ENCODE results near the gene CFAP61.
"Not testable (repeated sequence)": the region's sequence is repeated elsewhere in the genome, so short reads cannot be mapped to it uniquely, and the experiment has no call there.

The CFAP61 gene

DNA sequence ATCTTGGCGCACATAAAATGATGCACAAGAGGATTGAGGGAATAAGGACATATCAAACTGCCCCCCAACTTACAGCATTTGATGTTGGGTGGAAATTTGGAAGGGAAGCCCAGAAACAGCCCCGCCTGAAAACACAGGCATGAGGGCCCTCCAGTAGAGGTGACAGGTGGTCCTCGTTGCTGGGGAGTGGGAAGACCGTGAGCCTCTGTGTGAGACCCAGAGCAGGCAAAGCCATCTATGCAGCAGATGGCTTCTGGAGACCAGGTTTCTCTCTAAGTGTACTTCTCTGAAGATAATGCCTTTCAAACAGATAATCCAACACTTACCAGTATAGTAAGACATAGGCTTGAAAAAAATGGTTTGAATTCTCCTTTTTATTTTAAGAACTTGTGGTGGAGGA lies 183.3 kb downstream of the CFAP61 start:
- DNase-seq, result no peak

GRCh38 chr20:20237093-20237959 lies 185.0 kb downstream of the CFAP61 start:
- DNase-seq, result peak; percentile 2

GRCh38 chr20:20241976-20242375 lies 189.6 kb downstream of the CFAP61 start:
- DNase-seq, result peak; percentile 63

DNA sequence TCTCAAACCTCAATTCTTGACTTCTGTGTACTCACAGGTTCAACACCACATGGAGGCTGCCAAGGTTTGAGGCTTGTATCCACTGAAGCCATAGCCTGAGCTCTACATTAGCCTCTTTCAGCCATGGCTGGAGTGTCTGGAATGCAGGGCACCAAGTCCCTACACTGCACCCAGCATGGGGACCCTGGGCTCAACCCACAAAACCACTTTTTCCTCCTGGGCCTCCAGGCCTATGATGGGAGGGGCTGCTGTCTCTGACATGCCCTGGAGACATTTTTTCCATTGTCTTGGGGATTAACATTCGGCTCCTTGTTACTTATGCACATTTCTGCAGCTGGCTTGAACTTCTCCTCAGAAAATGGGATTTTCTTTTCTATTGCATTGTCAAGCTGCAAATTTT lies 192.1 kb downstream of the CFAP61 start:
- not testable (repeated sequence) for DNase-seq

DNA sequence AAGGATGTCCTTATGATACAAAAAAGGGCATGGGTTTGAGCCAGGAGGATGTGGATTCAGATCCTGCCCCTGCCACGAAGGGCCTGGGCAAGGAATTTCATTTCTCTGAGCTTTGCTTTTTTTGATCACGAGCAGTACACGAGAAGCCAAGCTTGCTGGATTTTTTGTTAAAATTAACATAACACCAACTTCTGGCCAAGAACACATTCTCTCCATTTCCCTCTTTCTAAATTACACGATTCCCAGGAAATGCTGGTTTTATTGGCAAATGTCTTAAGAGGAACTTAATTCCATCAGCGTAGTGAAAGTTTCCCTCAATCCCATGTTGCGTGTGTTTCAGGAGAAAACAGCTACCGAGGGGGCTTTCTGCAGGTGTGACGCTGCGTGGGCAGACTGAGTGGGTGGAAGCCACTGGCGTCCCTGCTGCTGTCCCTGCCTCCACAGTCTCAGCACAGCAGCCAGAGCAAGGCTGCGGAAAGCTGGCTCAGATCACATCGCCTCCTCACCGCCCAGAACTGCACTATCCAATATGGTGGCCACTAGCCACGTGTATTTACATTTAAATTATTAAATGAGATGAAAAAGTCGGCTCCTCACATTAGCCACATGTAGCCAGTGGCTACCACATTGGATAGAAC lies 194.8 kb downstream of the CFAP61 start:
- DNase-seq, result no peak

DNA sequence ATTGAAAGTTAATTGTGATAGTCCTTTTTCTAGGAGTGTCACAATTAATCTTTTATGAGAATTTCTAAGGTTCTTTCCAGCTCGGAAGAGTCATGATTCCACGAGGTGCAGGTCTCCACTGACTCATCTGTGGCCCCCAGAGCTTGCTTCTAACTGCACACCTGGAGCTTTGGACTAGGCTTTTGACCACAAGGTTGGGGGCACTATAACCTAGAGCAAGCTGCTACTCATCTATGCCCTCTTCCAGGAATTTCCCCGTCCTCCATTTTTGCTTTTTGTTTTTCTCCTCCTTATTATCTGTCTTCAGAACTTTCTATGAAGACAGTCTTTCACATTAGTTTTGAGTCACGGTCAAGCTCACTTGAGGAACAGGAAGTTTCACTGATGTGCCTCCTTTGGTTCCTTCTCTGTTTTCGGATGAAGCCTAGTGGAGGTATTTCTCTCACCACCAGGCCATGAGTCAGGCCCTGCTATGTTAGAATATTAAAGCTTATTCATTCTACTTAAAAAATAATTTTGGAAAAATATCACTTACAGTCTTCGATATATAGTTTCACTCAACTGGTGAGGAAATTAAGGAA lies 196.4 kb downstream of the CFAP61 start:
- DNase-seq, result no peak

GRCh38 chr20:20251317-20251716 lies 199.0 kb downstream of the CFAP61 start:
- peak; percentile 64 for DNase-seq

GRCh38 chr20:20251836-20252235 lies 199.5 kb downstream of the CFAP61 start:
- no peak for DNase-seq

DNA sequence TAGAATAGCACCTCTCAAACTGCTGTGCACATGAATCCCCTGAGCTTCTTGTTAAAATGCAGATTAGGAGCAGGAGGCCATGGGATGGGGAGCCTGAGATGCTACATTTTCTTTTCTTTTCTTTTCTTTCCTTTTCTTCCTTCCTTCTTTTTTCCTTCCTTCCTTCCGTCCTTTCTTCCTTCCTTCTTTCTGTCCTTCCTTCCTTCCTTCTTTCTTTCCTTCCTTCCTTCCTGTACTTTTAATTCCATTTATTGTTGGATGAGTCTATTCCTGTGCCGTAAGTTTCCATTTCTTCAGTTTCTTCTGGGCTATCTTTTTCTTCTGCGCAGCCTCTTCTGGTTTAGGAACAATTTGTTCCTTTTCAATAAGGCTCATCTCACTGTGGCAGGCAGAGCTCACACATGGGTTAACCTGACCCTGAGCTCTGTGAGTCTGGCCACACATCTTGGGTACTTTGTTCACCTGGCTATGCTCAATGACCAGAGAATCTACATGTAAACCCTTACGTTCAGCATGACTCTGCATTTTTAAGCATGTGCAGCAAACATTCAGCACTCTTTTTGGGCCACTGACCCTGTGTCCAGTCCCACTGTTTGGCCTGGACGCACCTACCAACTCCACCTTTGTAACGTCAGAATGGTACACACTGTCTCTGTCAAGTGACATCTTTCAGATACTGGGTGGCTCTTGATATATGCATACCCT lies 200.9 kb downstream of the CFAP61 start:
- no peak for DNase-seq

DNA sequence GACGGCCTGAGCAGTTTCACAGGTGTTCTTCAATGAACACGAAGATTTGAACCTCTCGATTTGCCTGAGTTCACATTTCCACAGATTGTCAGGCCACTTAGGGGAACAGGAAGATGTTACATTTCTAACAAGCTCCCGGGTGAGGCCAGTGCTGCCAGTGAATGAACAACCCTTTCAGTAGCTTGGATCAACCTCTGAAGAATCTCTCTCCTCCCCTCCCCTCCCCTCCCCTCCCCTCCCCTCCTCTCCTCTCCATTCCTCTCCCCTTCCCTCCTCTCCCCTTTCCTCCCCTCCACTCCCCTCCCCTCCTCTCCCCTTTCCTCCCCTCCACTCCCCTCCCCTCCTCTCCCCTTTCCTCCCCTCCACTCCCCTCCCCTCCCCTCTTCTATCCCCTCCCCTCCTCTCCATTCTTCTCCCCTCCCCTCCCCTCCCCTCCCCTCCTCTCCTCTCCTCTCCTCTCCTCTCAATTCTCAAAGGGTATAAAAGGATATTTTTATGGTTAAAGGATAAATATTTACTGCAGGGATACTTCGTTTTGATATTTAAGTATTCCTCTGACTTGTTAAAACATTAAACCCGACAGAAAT lies 201.5 kb downstream of the CFAP61 start:
- no peak for DNase-seq

- DNase-seq, result no peak
These were observed 202.8 kb downstream of the CFAP61 start for GRCh38 chr20:20255099-20255498.

- DNase-seq, result no peak
These were observed 207.2 kb downstream of the CFAP61 start for GRCh38 chr20:20259533-20259932.

DNA sequence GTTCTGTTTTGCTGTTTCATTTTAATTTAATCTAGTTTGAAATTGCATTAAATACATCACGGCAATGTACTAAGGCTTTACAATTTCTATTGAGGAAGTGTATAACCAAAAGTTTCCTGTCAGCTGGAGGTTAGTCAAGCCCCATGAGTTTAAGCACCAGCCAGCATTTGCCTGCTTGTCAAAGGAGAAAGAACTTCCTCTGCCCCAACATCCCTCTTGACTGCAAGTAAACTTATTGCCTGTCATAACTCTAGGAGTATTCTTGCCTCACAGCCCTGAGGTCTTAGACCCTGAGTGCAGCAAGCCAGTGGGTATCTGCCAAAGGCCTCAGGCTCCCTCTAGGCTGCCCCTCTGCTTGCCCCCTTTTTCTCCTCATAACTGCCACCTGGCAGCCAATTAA lies 208.8 kb downstream of the CFAP61 start:
- no peak for DNase-seq

DNA sequence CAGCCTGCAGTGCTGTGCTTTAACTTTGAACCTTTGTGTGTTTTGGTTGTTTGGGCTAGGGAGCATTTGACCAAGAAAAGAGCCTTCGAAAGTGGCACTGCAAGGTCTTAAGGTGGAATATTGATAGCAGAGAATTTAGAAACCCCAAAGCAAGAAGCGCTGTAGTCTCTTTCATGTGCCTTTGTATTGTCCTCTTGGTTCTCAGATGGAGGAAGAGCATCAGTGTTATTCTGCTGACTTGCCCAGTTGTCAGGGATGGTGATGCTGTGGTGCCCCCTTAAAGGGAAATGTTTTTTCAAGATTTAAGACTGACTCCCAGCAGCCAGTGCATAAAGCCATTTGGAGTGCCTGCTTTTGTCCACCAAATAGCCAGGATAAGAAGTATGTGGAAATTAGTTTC lies 212.9 kb downstream of the CFAP61 start:
- DNase-seq, result no peak

GRCh38 chr20:20266552-20266951 lies 214.2 kb downstream of the CFAP61 start:
- no peak for DNase-seq

DNA sequence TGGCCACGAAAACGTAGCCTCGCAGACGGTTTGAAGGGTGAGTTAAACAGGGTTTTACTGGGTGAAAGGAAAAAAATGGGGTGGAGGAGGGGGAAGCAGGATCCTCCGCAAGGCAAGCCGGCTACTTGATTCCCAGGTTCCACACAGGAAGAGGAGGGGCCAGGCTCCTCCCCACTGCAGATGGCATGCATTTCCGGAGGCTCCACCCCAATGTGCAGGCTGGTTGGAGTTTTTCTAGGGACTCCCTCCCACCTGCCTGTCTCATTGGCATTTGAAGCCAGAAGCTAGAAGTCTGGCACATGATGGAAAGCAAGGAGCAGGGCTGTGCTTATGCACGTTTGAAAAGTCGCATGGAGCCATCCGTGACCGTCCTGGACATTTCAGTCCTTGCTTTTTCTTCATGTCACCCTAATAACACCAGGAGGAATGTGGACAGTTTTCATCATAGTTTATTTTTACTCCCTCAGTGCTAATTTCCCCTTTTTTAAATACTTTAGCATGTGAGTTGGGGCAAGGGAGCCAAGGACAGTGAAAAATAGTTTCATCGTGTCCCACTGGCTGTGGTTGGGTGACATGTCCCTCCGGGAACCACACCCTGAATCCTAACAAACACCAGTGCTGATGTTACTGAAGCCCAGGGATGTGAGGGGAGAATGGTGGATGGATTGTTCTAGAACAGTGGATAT lies 215.5 kb downstream of the CFAP61 start:
- peak; percentile 84 for DNase-seq

DNA sequence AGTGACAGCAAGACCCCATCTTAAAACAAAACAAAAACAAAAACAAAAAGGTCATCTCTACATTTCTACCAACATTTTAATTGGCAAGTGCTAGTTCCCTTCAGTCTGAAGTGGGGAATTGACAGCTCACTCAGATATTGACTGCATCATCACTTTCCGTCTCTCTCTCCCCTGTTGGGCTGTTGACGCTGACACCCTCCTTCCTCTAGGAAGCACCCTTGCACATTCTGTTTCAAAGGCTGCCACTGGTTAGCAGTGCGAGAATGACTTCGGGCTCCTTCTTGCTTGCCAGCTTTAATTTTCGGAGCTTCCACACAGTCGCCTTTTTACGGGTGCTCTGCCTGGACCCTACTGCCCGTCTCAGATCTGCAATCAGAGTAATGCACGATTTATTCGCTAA lies 218.9 kb downstream of the CFAP61 start:
- no peak for DNase-seq

DNA sequence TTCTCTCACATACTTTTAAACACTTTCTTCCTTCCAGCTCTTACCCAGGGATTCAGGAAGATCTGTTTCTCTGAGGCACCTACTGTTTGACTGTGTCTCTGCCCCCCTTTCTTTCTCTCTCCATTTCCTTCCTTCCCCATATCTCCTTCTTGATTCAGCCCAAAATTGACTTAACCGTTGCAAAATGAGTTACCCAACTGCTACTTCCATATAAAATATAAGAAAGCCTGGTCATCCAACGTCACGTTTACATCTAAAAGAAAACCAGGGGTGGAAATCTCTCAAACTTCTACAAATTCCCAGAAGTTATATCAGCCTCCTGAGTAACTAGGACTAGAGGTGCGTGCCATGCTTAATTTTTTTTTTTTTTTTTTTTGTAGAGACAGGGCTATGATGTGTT lies 220.4 kb downstream of the CFAP61 start:
- no peak for DNase-seq

- no peak for DNase-seq
These were observed 221.0 kb downstream of the CFAP61 start for GRCh38 chr20:20273286-20273685.

DNA sequence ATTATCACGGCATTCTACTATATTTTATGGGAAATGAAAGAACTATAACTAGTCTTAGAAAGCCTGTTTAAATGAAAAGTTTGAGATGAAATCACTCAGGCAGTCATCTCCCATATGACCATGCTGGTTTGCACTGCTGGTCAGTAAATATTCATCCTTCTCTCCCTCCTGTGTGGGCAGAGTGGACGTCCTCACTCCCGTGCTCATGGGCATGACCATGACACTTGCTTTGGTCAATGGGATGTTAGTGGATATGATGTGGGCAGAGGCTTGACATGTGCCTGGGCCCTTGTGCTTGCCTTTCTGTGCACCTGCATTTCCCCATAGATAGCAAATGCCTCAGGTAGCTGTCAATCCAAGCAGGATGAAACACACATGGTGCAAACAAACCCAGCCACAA lies 222.5 kb downstream of the CFAP61 start:
- DNase-seq, result no peak

DNA sequence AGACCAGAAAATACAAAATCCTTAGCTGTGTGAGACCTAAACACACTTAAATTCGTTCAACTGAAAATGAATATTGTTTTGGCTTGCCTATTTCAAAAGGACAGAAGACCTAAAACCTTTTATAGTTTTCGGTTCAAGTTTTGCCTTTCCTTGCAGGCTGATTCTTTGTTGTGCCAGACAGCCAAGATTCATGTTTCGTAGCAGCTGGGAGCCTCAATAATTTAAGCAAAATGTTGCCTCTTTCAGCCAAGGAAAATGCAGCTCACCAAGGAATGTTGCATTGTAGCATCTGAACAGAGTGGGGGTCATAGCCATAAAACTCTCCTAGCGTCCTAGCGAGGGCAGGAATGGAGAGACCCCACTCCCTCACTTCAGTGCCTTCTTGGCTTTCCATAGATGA lies 223.3 kb downstream of the CFAP61 start:
- no peak for DNase-seq

DNA sequence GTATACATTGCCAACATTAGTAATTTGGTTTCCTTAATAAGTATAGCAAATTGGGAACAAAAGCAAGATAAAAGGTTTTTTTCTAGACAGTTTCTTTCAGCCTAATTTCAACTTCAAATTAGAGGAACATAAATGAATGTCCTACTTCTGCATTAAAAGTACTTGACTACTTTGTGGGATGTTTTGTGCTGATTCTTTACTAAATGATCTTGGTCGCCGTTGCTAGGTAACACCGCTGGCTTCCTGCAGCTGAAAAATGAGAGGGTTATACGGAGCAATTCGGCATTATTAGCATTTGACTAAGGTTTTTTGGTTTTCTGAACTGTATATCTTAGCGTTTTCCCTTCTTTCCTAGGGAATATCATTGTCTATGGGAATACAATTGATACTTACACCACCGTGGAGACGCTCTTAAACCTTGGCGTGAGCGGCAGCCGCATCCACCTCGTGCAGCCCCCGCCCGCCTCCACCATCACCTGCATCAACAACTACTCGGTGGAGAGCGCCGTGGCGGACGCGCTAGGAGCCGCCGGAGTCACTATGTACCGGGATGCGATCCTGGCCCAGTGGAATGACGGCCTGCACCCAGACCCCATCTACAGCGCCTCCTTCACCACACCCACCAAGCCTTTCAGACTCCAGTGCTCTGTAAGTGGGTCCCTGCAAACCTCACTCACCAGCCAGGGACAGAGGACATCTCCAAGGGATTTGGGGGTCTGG lies 224.6 kb downstream of the CFAP61 start:
- no peak for DNase-seq
